Measurements from ENCODE around the gene TNP1.

TNP1 gene

DNA sequence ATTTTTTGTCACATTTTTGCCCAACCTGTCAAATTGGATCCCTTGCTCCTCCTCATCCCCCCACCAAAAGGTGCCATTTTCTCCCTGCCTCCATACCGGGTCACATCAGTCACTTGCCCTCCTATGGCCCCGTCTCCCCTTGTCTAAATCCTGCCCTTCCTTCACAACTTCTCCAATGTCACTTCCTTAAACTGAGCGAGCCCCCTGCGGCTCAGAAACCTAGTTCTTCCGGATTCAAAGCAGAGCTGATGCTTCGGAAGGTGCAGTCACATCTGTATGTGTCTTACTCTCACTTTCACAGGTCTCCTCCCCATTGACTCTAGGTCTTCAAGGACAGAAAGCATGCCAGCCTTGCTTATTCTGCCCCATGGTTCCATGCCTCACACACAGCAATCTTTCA lies 22.1 kb downstream of the TNP1 start:
- no peak for DNase-seq

DNA sequence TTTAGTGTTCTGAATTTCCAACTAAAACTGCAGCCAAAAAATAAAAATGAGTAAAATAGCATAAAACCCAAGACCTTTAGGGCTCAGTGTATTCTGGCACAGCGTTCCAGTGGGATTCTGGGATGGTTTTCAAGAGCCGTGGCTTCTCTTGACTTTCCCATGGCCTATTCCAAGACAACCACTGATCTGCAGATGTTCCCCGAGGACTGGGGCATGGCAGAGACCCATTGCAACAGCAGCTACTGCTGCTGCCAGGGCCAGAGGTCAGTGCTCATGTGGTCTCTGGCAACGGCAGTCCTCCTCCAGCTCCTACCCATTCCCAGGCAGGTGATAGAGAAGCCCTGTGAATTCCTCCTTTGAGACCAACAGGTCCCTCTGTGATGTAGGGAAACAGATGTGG lies 26.8 kb downstream of the TNP1 start:
- no peak for DNase-seq

DNA sequence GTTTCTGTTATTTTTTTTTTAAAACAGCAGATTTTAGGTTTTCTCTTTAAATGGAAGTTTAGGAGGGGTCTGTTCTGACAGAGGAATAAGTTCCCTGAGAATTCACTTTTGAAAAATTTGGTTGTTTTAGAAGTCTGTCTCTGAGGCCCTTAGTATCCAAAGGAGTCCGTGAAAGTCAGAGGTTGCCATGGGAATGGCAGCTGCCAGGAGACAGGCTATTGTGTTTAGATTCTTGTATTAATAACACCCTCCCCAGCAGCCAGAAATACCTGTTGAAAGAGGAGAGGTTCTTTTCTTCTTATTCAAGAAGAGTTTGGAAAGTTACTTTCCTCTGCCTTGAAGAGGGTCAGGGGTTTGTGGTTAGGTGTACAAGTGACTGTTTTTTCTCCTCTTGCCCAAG lies 29.5 kb downstream of the TNP1 start:
- DNase-seq = no peak

DNA sequence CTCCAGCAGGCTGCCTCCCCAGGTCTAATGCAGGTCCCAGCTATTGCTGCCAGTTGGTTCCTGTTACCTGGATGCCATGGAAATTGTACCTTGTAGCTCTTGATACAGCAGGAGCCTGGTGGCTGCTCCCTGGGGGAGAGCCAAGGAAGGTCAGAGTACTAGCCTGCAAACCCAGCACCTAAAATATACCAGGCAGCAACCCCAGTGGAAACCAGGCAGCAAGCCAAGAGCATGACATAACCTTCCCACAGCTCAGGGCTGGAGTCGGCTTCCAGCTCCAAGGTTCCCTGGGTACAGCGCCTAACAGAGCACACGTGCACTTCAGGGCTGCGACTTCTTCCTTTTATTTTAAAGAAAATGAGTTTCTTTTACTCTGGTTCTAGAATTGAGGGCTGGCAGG lies 30.3 kb downstream of the TNP1 start:
- peak; percentile 45 for DNase-seq

DNA sequence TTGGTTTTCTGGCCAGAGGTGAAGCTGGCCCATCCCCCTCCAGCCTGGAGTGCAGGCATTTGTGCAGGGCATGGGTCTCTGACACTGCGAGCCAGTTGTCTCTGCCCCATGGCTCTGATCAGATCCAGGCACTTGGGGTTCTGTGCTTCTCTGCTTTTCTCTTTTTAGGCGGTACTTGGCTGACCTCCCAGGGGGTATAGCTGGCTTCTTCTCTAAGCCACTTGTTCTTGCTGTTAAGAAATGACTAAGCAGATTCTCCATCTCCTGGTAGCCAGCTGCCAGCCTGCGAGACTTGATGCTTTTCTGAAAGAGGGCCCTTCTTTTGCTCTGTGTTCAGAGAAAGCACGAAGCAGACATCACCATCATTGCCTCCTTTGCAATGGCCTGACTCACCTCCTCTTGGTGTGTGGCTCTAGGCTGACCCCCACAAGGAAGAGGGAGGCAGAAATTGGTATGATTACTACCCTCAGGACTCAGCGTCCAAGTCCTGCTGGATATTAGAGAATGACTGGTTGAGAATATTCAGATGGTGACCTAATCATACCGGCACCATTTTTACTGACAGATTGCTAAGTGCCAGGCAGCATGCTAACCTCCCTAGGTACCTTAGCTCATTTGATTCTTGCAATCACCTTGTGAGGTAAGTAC lies 32.7 kb downstream of the TNP1 start:
- no peak for DNase-seq

DNA sequence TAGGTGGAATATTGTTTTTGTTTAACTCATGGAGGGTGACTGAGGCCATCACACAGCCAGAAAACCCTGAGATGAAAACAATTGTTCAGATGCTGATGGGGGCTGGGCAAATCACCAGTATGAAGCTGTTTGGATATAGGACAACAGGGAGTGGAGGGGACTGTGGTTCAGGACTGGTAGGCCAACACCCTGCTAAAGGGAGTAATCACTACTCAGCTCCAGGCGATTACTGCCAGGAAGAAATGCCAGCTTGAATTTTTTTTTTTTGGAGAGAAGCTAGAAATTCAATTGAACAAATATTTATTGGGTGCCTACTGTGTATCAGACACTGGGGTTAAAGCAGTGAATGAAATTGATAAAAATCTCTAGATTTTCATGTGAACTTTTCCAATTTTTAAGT lies 37.4 kb downstream of the TNP1 start:
- DNase-seq = no peak

DNA sequence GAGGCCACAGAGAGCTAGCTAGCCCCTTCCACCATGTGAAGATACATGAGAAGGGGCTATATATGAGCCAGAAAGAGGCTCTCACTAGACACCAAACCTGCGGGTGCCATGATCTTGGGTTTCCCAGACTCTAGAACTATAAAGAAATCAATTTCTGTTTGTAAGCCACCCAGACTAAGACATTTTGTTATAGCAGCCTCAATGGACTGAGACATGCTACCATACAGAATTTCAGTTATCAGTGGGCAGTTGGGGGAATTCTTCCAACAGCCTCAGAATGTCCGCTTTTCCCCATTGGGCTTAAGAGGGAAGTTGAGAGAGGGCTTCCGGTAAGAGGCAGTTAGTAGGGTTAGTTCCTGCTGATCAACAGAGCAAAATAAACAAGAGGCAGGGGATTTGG lies 39.2 kb downstream of the TNP1 start:
- DNase-seq = no peak

DNA sequence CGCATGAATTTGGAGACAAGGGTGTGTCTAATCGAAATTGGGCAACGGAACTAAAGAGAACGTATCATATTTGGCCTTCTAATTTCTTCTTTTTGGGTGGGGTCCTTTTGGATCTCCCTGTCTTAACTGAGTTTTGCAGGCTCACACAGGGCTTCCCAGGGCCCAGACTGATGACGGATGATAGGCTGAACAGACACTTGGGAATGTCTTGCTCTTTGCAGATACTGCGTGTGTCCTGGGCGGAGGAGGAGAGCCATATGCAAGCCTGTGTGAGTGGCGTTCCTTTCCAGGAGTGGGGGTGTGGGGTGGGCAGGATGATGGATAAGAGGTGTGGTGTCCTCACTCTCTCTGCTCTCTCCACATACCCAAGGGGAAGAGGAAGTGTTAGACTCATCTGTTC lies 40.1 kb downstream of the TNP1 start:
- no peak for DNase-seq

DNA sequence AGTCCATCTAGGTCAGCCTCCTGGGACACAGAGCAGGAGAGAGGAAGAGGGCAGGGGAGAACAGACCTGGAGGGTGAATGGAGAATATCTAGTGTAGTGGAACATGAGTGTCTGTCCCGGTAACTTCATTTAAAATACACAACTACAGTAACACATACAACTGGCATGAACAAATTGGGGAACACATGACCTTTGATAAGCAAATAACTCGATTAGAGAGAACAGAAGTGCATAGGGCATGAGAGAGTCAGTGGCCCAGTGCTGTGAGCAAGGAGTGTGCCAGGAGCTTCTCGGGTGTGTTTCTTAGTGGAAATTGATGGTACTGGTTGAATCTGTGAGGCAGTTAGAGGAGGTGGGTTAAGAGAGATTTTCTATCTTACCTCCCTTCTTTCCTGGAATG lies 40.8 kb downstream of the TNP1 start:
- DNase-seq = no peak

DNA sequence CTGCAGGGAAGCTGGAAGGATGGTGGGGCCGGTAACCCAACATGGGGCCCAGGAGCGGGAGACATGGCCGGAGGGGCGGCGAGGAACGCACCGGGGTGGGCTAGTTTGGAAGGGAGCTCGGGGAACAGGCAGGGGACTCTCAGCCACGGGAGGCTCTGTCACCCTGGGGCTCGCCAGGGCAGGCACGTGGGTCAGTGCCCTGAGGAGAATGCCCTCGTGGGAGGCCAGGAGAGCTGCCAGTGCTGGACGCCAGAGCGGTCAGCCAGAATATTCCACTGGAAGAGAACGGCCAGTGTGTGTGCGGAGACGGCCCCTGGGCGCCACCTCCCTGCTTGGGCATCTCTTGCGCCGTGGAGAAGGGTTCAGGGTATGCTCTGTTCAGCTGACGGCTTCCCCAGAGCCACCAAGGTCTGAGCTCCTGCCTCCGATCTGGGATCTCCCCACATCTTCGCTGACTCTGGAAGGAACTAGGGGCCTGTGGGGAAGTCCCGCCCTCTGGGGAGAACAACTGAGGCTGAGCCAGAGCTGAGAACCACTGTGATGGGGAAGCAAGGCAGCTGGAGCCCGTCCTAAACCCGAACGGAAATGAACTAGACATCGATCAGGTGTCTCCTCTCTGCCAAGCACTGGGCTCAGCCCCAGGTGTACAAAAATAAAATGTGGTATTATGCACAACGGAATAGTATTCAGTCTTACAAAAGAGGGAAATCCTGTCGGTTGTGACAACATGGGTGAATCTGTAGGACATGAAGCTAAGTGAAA lies 49.3 kb downstream of the TNP1 start:
- no peak for DNase-seq

All from EL (cell line).